ENCODE results near the gene SMS. TPM values are rescaled to one million over a fixed set of nuclear protein-coding genes. Genes with fewer than 3 reads are reported as not detected.

The SMS gene
- total RNA-seq, 1 experiment from 2014 or later: 164 TPM

GRCh38 chrX:22037225-22037624 is 96.7 kb downstream of the SMS start:
- H3K79me2 ChIP-seq (ENCODE audit: low read length): no peaks in the 10 kb centered on the region

DNA sequence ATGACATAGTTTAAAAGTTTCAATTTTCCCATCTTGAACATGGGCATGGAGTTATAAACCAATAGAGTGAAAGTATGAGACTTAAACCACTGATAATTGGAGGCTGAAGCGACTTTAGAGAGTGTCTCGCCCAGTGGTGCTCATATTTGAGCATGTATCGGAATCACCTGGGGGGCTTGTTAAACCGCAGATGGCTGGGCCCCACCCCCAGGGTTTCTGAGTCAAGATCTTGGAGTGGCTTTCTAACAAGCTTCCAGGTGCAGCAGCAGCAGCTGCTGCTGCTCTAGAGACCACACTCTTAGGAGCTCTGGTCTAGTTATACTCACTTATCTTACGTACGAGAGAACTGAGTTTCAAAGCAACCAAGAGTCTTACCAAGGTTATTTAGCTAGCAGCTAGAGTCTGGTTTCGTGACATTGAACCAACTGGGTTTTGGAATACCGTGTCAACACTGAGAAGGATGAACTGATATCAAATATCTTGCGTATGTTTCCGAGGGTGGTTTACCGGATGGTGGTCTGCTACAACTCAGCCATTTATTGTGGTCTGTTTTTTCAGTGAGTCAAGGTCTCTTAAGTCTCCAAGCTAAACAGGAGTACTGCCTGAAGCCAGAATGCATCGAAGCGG is 97.5 kb downstream of the SMS start:
- CTCF ChIA-PET: interaction anchor here (0.6 kb wide), 1 partner anchor 52 kb away, joined by 4 read pairs; no protein-coding TSS in a partner anchor
- no peak overlapping the region for H3K4me3 ChIP-seq (ENCODE audit: low read length)
- H3K27me3 ChIP-seq (ENCODE audit: low read length): no peaks in the 10 kb centered on the region

More at GRCh38 chrX:22037225-22037624, 96.7 kb downstream of the SMS start:
- no TSS peak for BruUV-seq (replicated peaks)
- Histone ChIP-seq H3K27ac (ENCODE audit: low read length) (no peak overlapping the region), H3K9me3 (ENCODE audit: low read length) (no peaks in the 10 kb centered on the region), H2AFZ (ENCODE audit: low read length) (no peak overlapping the region), H3K36me3 (ENCODE audit: low read depth, low read length) (no peaks in the 10 kb centered on the region), H4K20me1 (ENCODE audit: low read length) (no peaks in the 10 kb centered on the region), H3F3A (ENCODE audit: low read length, unreplicated experiment) (no peaks in the 10 kb centered on the region), H3K9me2 (replicated peaks; ENCODE audit: low read length) (no peaks in the 10 kb centered on the region), H3K4me3 (ENCODE audit: low read length) (no peak overlapping the region), H3K4me2 (ENCODE audit: low read length) (no peak overlapping the region), H3K4me1 (ENCODE audit: insufficient read depth, low read length) (no peaks in the 10 kb centered on the region), H3K27me3 (ENCODE audit: low read length) (no peaks in the 10 kb centered on the region), H3K9ac (ENCODE audit: low read length) (no peak overlapping the region)
- intact Hi-C loops (cut with micrococcal nuclease): no loop called here
- ATAC-seq (no peak), DNase-seq (no peak)
- TF ChIP-seq EZH2 (IDR thresholded peaks at IDR 0.05; ENCODE audit: low read length, unreplicated experiment) (no peak), EZH2phosphoT487 (IDR thresholded peaks at IDR 0.05; ENCODE audit: borderline replicate concordance, low read length) (no peak)
- TF ChIP-seq, protein P1, sequence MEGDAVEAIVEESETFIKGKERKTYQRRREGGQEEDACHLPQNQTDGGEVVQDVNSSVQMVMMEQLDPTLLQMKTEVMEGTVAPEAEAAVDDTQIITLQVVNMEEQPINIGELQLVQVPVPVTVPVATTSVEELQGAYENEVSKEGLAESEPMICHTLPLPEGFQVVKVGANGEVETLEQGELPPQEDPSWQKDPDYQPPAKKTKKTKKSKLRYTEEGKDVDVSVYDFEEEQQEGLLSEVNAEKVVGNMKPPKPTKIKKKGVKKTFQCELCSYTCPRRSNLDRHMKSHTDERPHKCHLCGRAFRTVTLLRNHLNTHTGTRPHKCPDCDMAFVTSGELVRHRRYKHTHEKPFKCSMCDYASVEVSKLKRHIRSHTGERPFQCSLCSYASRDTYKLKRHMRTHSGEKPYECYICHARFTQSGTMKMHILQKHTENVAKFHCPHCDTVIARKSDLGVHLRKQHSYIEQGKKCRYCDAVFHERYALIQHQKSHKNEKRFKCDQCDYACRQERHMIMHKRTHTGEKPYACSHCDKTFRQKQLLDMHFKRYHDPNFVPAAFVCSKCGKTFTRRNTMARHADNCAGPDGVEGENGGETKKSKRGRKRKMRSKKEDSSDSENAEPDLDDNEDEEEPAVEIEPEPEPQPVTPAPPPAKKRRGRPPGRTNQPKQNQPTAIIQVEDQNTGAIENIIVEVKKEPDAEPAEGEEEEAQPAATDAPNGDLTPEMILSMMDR (conservative IDR thresholded peaks at IDR 0.05; ENCODE audit: low read depth, low read length): no peak
- ChIA-PET CTCF (interaction anchor here (0.6 kb wide), 1 partner anchor 52 kb away, joined by 4 read pairs; no protein-coding TSS in a partner anchor), POLR2A (ENCODE audit: unreplicated experiment) (no interaction called here)

DNA sequence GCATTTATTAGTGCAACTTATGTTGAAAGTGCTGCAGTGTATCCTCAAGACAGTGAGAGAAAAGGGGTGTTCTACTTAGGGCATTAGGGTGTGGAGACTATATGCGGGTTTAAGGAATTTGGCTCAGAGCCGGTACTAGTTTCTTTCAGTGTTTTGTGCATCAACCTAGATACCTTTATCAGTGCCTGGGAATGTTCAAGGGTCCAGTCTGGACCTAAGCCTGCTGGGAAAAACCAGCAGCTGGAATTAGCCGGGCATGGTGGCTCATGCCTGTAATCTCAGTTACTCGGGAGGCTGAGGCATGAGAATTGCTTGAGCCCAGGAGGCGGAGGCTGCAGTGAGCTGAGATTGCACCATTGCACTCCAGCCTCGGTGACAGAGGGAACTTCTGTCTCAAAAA is 99.0 kb downstream of the SMS start:
- no peak overlapping the region for H3K4me2 ChIP-seq (ENCODE audit: low read length)
- no peak overlapping the region for H3K4me3 ChIP-seq (ENCODE audit: low read length)
- no peaks in the 10 kb centered on the region for H3F3A ChIP-seq (ENCODE audit: low read length, unreplicated experiment)
- no peaks in the 10 kb centered on the region for H3K4me1 ChIP-seq (ENCODE audit: insufficient read depth, low read length)
- no peak for ATAC-seq
- no peaks in the 10 kb centered on the region for H4K20me1 ChIP-seq (ENCODE audit: low read length)
- TF ChIP-seq EZH2 (IDR thresholded peaks at IDR 0.05; ENCODE audit: low read length, unreplicated experiment) (no peak), EZH2phosphoT487 (IDR thresholded peaks at IDR 0.05; ENCODE audit: borderline replicate concordance, low read length) (no peak)
- TF ChIP-seq, protein P1 (conservative IDR thresholded peaks at IDR 0.05; ENCODE audit: low read depth, low read length): no peak
- CTCF ChIA-PET: no interaction called here
- intact Hi-C loops (cut with micrococcal nuclease): no loop called here
- H3K27ac ChIP-seq (ENCODE audit: low read length): no peak overlapping the region
- H3K9me2 ChIP-seq (replicated peaks; ENCODE audit: low read length): no peaks in the 10 kb centered on the region
- no peak for DNase-seq
- no TSS peak for BruUV-seq (replicated peaks)
- H3K9ac ChIP-seq (ENCODE audit: low read length): no peak overlapping the region
- no peaks in the 10 kb centered on the region for H3K36me3 ChIP-seq (ENCODE audit: low read depth, low read length)
- POLR2A ChIA-PET (ENCODE audit: unreplicated experiment): no interaction called here
- no peak overlapping the region for H2AFZ ChIP-seq (ENCODE audit: low read length)
- no peaks in the 10 kb centered on the region for H3K9me3 ChIP-seq (ENCODE audit: low read length)
- no peaks in the 10 kb centered on the region for H3K27me3 ChIP-seq (ENCODE audit: low read length)
- H3K79me2 ChIP-seq (ENCODE audit: low read length): no peaks in the 10 kb centered on the region

More for the DNA sequence above, 97.5 kb downstream of the SMS start:
- intact Hi-C loops (cut with micrococcal nuclease): no loop called here
- H3K9me2 ChIP-seq (replicated peaks; ENCODE audit: low read length): no peaks in the 10 kb centered on the region
- no peak overlapping the region for H3K27ac ChIP-seq (ENCODE audit: low read length)
- H3K4me1 ChIP-seq (ENCODE audit: insufficient read depth, low read length): no peaks in the 10 kb centered on the region
- H3F3A ChIP-seq (ENCODE audit: low read length, unreplicated experiment): no peaks in the 10 kb centered on the region
- H3K36me3 ChIP-seq (ENCODE audit: low read depth, low read length): no peaks in the 10 kb centered on the region
- no peak for TF ChIP-seq EZH2 (IDR thresholded peaks at IDR 0.05; ENCODE audit: low read length, unreplicated experiment)
- no peak for TF ChIP-seq EZH2phosphoT487 (IDR thresholded peaks at IDR 0.05; ENCODE audit: borderline replicate concordance, low read length)
- TF ChIP-seq, protein P1 (conservative IDR thresholded peaks at IDR 0.05; ENCODE audit: low read depth, low read length): no peak
- no peak overlapping the region for H3K4me2 ChIP-seq (ENCODE audit: low read length)
- no peak for DNase-seq
- no peak for ATAC-seq
- no TSS peak for BruUV-seq (replicated peaks)
- H2AFZ ChIP-seq (ENCODE audit: low read length): no peak overlapping the region
- H3K9me3 ChIP-seq (ENCODE audit: low read length): no peaks in the 10 kb centered on the region
- H3K9ac ChIP-seq (ENCODE audit: low read length): no peak overlapping the region
- POLR2A ChIA-PET (ENCODE audit: unreplicated experiment): no interaction called here
- H4K20me1 ChIP-seq (ENCODE audit: low read length): no peaks in the 10 kb centered on the region
- no peaks in the 10 kb centered on the region for H3K79me2 ChIP-seq (ENCODE audit: low read length)

All from PC-3 (cell line).